Activated CD4-positive, CD25-positive, alpha-beta regulatory T cell treated with anti-CD3 and anti-CD28 coated beads, Interleukin-2, amount 50 U/mL, for 24 hours (primary cell): ENCODE results near the gene TEX48.

Experiments
- ATAC-seq, 2 donors: fragments of 150-1000 bp; cut with Tn5 transposase; one replicate each; pipeline ENCODE4 v1.10.0; 2021; ENCODE audit warnings: mild to moderate bottlenecking in 1 of 2, moderate library complexity in 1 of 2

The TEX48 gene

GRCh38 chr9:114681594-114682332 lies at the start of gene TEX48:
TEX48 (minus strand) TSS chr9:114682192; CDS start chr9:114671723, 10,469 bp downstream.
- ATAC-seq = peak; percentile 89 to 92

- ATAC-seq = no peak
These were observed 49.7 kb upstream of the TEX48 start for GRCh38 chr9:114731701-114732100.

GRCh38 chr9:114729706-114730105 lies 47.7 kb upstream of the TEX48 start:
- ATAC-seq = no peak

- no peak for ATAC-seq
These were observed 43.9 kb upstream of the TEX48 start for GRCh38 chr9:114725930-114726329.

- ATAC-seq = no peak
These were observed 42.8 kb upstream of the TEX48 start for GRCh38 chr9:114724744-114725143.

GRCh38 chr9:114723931-114724330 lies 41.9 kb upstream of the TEX48 start:
- ATAC-seq = no peak

- no peak for ATAC-seq
These were observed 41.1 kb upstream of the TEX48 start for GRCh38 chr9:114722937-114723620.

GRCh38 chr9:114722081-114722621 lies 40.2 kb upstream of the TEX48 start:
- ATAC-seq = no peak

- ATAC-seq = no peak
These were observed 39.6 kb upstream of the TEX48 start for GRCh38 chr9:114721491-114722079.

GRCh38 chr9:114720086-114720676 lies 38.2 kb upstream of the TEX48 start:
- no peak for ATAC-seq

GRCh38 chr9:114719290-114719689 lies 37.3 kb upstream of the TEX48 start:
- ATAC-seq = peak in 1 of 2 donors; percentile 3

- ATAC-seq = peak; percentile 93 to 95
These were observed 36.8 kb upstream of the TEX48 start for GRCh38 chr9:114718801-114719221.

GRCh38 chr9:114717908-114718486 lies 36.0 kb upstream of the TEX48 start:
- no peak for ATAC-seq

GRCh38 chr9:114709636-114710035 lies 27.6 kb upstream of the TEX48 start:
- ATAC-seq = no peak

GRCh38 chr9:114706711-114707110 lies 24.7 kb upstream of the TEX48 start:
- ATAC-seq = no peak

- ATAC-seq = no peak
These were observed 20.0 kb upstream of the TEX48 start for GRCh38 chr9:114701988-114702387.

- ATAC-seq = peak; percentile 66 to 68
These were observed 16.0 kb upstream of the TEX48 start for GRCh38 chr9:114697951-114698351.

GRCh38 chr9:114696814-114697544 lies 15.0 kb upstream of the TEX48 start:
- peak; percentile 60 to 62 for ATAC-seq

- no peak for ATAC-seq
These were observed 14.0 kb upstream of the TEX48 start for GRCh38 chr9:114695948-114696347.

- no peak for ATAC-seq
These were observed 12.8 kb upstream of the TEX48 start for GRCh38 chr9:114694719-114695269.

GRCh38 chr9:114694146-114694545 lies 12.2 kb upstream of the TEX48 start:
- no peak for ATAC-seq
